ENCODE data around the gene RFX4. TPM values are rescaled to one million over a fixed set of nuclear protein-coding genes. Genes with fewer than 3 reads are reported as not detected.
A peak's percentile ranks its signal among the peaks of the same experiment; 100 is the strongest.

The RFX4 gene
- total and polyA plus RNA-seq, 2 of the 13 experiments (the other 11 are each of a cell fraction or from before 2014, with no cell fraction given), result not detected

GRCh38 chr12:106774005-106774807 lies 191.4 kb downstream of the RFX4 start, which contains the start of gene RIC8B (continued):
- TF ChIP-seq ADNP (CRISPR knock-in tag; IDR thresholded peaks at IDR 0.05), result no peak

GRCh38 chr12:106774808-106775524 lies 192.2 kb downstream of the RFX4 start:
- ChIA-PET POLR2A (interaction anchor here (0.6 to 1.8 kb wide), 5 partner anchors 10 to 130 kb away, joined by 3 to 4 read pairs (median 3); no protein-coding TSS in a partner anchor), CTCF (ENCODE audit: low intra/inter-chr PET ratio, low total read pairs) (no interaction called here)
- peaks cover 71% of the 10 kb centered on the region for H3K4me1 ChIP-seq (ENCODE audit: insufficient read depth, low read length)
- no peaks in the 10 kb centered on the region for H3K36me3 ChIP-seq (replicated peaks in 1 of 2; ENCODE audit: control insufficient read depth in 1 of 2, insufficient read depth in 2 of 2, low read length in 2 of 2)
- H3K27me3 ChIP-seq (ENCODE audit: control insufficient read depth in 1 of 2, insufficient read depth in 2 of 2, low read length in 2 of 2), result no peaks in the 10 kb centered on the region; a peak in 1 of 5 replicates
- 9% methylated on average over 14 of the region's 29 CpGs for WGBS (ENCODE audit: low lambda C conversion rate)
- DNase-seq (ENCODE audit: low spot score), result no peak
- intact Hi-C loops (cut with micrococcal nuclease; ENCODE audit: unreplicated experiment), result no loop called here
- FAIRE-seq, result no peak
- H2AFZ ChIP-seq (ENCODE audit: low read length), result no peak overlapping the region
- in situ Hi-C loops (cut with HindIII; ENCODE audit: extremely low pct_ligation_motif_present, low pct_unique_long_range_greater_than_20kb), result no loop called here
- ATAC-seq, result no peak
- BruUV-seq (replicated peaks), result no TSS peak
- H3K27ac ChIP-seq (ENCODE audit: extremely low read length, insufficient read depth, low read length), result peak overlapping the region; percentile 97
- peak overlapping the region; percentile 97 for H3K9ac ChIP-seq (ENCODE audit: insufficient read depth, low read depth, low read length)
- H3K79me2 ChIP-seq (ENCODE audit: insufficient read depth, low read length), result peaks cover 39% of the 10 kb centered on the region
- H3K4me3 ChIP-seq (replicated peaks in 1 of 3; ENCODE audit: insufficient read depth in 1 of 3, low read depth in 2 of 3, low read length in 3 of 3), result peak overlapping the region; percentile 82 to 95 (median 93)
- no peaks in the 10 kb centered on the region; the same call in 1 of the 2 replicates for H4K20me1 ChIP-seq (ENCODE audit: insufficient read depth, low read length)
- H3K9me3 ChIP-seq (ENCODE audit: low read length), result no peaks in the 10 kb centered on the region
- peak overlapping the region; percentile 86 for H3K4me2 ChIP-seq (ENCODE audit: low read depth, low read length)
- TF ChIP-seq SIN3A (IDR thresholded peaks at IDR 0.05; ENCODE audit: borderline replicate concordance, low read depth, low read length) (no peak; the same call in 1 of the 2 replicates), ZGPAT (CRISPR knock-in tag; IDR thresholded peaks at IDR 0.05) (no peak), ZNF780A (CRISPR knock-in tag; IDR thresholded peaks at IDR 0.05) (peak; percentile 23; the same call in 1 of the 2 replicates), ZNF878 (CRISPR knock-in tag; IDR thresholded peaks at IDR 0.05) (peak; percentile 51; the same call in 1 of the 2 replicates), SPEN (CRISPR knock-in tag; IDR thresholded peaks at IDR 0.05; ENCODE audit: low read depth) (no peak), ZNF382 (CRISPR knock-in tag; IDR thresholded peaks at IDR 0.05; ENCODE audit: borderline replicate concordance) (no peak), ZNF33B (CRISPR knock-in tag; IDR thresholded peaks at IDR 0.05) (no peak), ATF3 (CRISPR knock-in tag; IDR thresholded peaks at IDR 0.05) (no peak), ZNF580 (CRISPR knock-in tag; IDR thresholded peaks at IDR 0.05; ENCODE audit: borderline replicate concordance, low read depth) (no peak), ZNF564 (CRISPR knock-in tag; IDR thresholded peaks at IDR 0.05) (0 out of 2 replicates have a peak, but pooled peaks have one; percentile 1), NFAT5 (CRISPR knock-in tag; IDR thresholded peaks at IDR 0.05) (no peak), MTF2 (CRISPR knock-in tag; IDR thresholded peaks at IDR 0.05; ENCODE audit: borderline replicate concordance) (no peak)
